Heart right ventricle (tissue), 16 donors: Measurements from ENCODE around the gene TRIP11. TPM values are rescaled to one million over a fixed set of nuclear protein-coding genes. Genes with fewer than 3 reads are reported as not detected.
A peak's percentile ranks its signal among the peaks of the same experiment; 100 is the strongest.

Experiments used
- ATAC-seq, 8 donors: fragments of 200-7000 bp; cut with Tn5 transposase; one replicate each; pipeline ENCODE4 v1.9.1; 2020; ENCODE audit warnings: mild to moderate bottlenecking in 8 of 8, moderate library complexity in 8 of 8, moderate number of reproducible peaks in 1 of 8
- DNase-seq, 2 donors: peaks; one replicate each; pipeline ENCODE4 v3.0.0-alpha.2; 2020
- H3K27ac ChIP-seq, 10 donors: fragments of 200-600 bp; sonication (generic) in 2 of 10; one replicate each; pipeline versions ENCODE4 v1.5.0 to v1.8.0; 2020 to 2022; ENCODE audit warnings: mild to moderate bottlenecking in 3 of 10
- H3K27me3 ChIP-seq, 7 donors: fragments of 200-600 bp; one replicate each; pipeline ENCODE4 v1.8.0; 2021 to 2022; ENCODE audit warnings: mild to moderate bottlenecking in 2 of 7
- H3K36me3 ChIP-seq, 9 donors: fragments of 200-600 bp; sonication (generic) in 1 of 9; one replicate each; pipeline versions ENCODE4 v1.5.0 to v1.8.0; 2020 to 2022; ENCODE audit warnings: mild to moderate bottlenecking in 2 of 9
- H3K4me1 ChIP-seq, 9 donors: fragments of 200-600 bp; sonication (generic) in 1 of 9; one replicate each; pipeline versions ENCODE4 v1.5.0 to v1.8.0; 2020 to 2022; ENCODE audit warnings: mild to moderate bottlenecking in 4 of 9
- H3K4me3 ChIP-seq, 10 donors: fragments of 200-600 bp; sonication (generic) in 2 of 10; one replicate each; pipeline versions ENCODE4 v1.5.0 to v1.8.0; 2020 to 2022; ENCODE audit warnings: mild to moderate bottlenecking in 7 of 10, moderate library complexity in 2 of 10
- H3K9me3 ChIP-seq, 11 donors: fragments of 200-600 bp in 10 of 11; sonication (generic) in 2 of 11; one replicate each; pipeline versions ENCODE4 v1.5.0 to v1.8.0; 2013 to 2022; ENCODE audit warnings: mild to moderate bottlenecking in 2 of 11, control low read depth in 1 of 11, moderate library complexity in 1 of 11
- WGBS, 2 donors: extraction: QIAGEN DNeasy Blood & Tissue Kit; methylation state at CpG; one replicate each; pipeline ENCODE4 v1.1.7; 2013; ENCODE audit warnings: inconsistent platforms in 1 of 2; 5-methylcytosine and 5-hydroxymethylcytosine counted together
- intact Hi-C, 10 donors: fragments of 100-400 bp; cut with DNase I; formaldehyde crosslinking; loops; one replicate each; pipeline versions ENCODE4 v1.11.1 to v1.14.2; 2022
- polyA plus RNA-seq, 2 donors: library from polyadenylated mRNA; stranded (reverse); fragments of 200-250 nt; gene quantifications; one replicate each; pipeline ENCODE4 v1.2.3, GENCODE V29; 2013
- total RNA-seq, 10 donors: library from RNA; stranded (reverse); fragmentation: NEBNext Ultra II Directional in 3 of 10; extraction: Animal tissue kit (Norgen Biotek cat#: 25700) in 3 of 10; gene quantifications; one replicate each; pipeline versions ENCODE4 v1.2.1 to v1.2.4, GENCODE V29; 2021 to 2023
- TF ChIP-seq, protein P1 (sequence below), 9 donors: fragments of 200-600 bp; sonication (generic) in 2 of 9; IDR thresholded peaks; one replicate each; pipeline versions ENCODE4 v1.5.0 to v1.8.0; 2021 to 2022; ENCODE audit warnings: antibody characterized with exemption in 9 of 9, mild to moderate bottlenecking in 5 of 9, moderate library complexity in 1 of 9
- donor health status: Arrhythmogenic right ventricular cardiomyopathy.
- donor health status: ischemic (EF 13 %, LVEDD 7.1; RV severe dilation, severe dysfunction).
- donor health status: healthy with polysubstance abuse.
- donor health status: DM: no; HTN: yes; CAD: no.
- donor health status: DM: no; HTN: no; CAD: no.
- donor health status: ischemic (EF 25% LVEDD 6.9; RV normal size, moderate dysfunction).
- donor health status: ischemic (EF 25% LVEDD 5.7; RV mildly dilated, moderate dysfunction).
- donor health status: healthy.
- donor health status: DM: yes; HTN: yes; CAD: no.
- donor health status: Ischemic cardiomyopathy.
- donor health status: ischemic (EF 35%, LVEDD 5.7; RV mildly dilated, moderate dysfunction).
- donor health status: nonischemic (EF 11% LVEDD 7.7; RV severe dilation, severe dysfunction).
- donor health status: DM: yes; HTN: yes; CAD: no.
- donor health status: PGD.
- donor health status: ischemic (EF 29% LVEDD 5.4; RV normal size, mild dysfunction).
- donor health status: nonischemic (EF 23%, LVEDD 6.1; RV moderate dilation, normal function).

Gene TRIP11
- total and polyA plus RNA-seq, 12 donors: 4.0 to 73.3 (median 56.5) TPM

DNA sequence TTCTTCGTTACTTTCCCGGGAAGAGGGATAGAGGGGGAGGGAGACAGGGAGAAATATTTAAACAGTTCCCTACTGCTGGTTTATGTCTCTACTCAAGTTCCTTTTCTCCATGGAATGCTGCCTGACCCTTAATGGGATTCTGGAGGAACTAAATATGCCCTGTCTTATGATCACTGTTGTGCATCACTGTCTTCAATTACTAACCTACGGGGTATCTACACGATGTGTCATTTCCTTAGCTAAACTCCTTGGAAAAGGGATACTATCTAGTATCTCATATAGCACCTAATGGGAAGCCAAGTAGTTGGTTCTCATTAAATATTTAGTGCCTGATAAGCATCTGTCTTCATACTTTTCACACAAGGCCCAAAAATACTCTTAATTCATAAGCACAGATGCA lies 54.9 kb downstream of the TRIP11 start:
- WGBS, 2 donors: 81 to 88% methylated on average over 4 of the region's 4 CpGs
- no peak for ATAC-seq
- DNase-seq: no peak
- peaks cover 0 to 86% (median 26%) of the 10 kb centered on the region in 9 donors for H3K36me3 ChIP-seq
- peaks cover 0 to 31% (median 19%) of the 10 kb centered on the region in 9 donors for H3K4me1 ChIP-seq
- no peaks in the 10 kb centered on the region for H3K9me3 ChIP-seq
- no peaks in the 10 kb centered on the region for H3K27me3 ChIP-seq
- intact Hi-C loops: no loop called here
- TF ChIP-seq, protein P1, sequence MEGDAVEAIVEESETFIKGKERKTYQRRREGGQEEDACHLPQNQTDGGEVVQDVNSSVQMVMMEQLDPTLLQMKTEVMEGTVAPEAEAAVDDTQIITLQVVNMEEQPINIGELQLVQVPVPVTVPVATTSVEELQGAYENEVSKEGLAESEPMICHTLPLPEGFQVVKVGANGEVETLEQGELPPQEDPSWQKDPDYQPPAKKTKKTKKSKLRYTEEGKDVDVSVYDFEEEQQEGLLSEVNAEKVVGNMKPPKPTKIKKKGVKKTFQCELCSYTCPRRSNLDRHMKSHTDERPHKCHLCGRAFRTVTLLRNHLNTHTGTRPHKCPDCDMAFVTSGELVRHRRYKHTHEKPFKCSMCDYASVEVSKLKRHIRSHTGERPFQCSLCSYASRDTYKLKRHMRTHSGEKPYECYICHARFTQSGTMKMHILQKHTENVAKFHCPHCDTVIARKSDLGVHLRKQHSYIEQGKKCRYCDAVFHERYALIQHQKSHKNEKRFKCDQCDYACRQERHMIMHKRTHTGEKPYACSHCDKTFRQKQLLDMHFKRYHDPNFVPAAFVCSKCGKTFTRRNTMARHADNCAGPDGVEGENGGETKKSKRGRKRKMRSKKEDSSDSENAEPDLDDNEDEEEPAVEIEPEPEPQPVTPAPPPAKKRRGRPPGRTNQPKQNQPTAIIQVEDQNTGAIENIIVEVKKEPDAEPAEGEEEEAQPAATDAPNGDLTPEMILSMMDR (IDR thresholded peaks at IDR 0.05): no peak
- H3K4me3 ChIP-seq: no peak overlapping the region
- H3K27ac ChIP-seq: no peak overlapping the region

DNA sequence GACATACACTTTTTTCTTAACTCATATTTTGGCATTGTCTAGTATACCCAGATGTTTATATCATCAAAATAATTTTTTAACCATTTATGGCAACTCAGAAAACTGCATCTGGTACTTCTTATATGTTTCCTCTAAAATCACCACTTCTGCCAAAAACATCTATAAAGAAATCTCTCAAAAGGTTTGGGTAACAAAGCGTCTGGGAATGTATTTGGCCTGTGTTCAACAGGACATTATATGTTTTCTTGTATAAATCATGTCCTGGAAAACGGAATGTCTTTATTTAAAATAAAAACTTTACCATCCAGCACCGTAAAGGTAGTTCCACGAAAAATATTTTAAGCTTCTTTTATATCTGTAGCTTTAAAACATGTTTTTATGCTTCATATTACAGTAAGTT lies 56.3 kb downstream of the TRIP11 start:
- H3K9me3 ChIP-seq: no peaks in the 10 kb centered on the region
- H3K4me1 ChIP-seq: peaks cover 0 to 34% (median 19%) of the 10 kb centered on the region in 9 donors

DNA sequence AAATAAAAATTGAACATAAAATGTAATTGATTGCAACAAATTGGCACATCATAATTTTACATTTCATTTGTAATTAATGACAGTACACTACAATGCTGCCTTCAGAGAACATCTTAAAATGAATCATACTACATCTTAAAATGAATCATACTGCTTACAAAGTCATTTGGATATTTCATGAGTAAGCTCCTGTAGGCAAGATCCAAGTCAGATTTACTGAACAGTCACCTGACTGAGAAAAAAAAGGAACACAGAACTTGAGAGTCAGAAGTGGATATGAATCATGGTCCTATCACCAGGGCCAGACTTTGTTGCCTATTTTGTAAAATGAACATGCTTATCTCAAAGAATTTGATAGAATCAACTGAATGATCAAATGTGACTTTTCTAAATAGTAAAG lies 59.7 kb downstream of the TRIP11 start:
- H3K27me3 ChIP-seq: no peaks in the 10 kb centered on the region
- no peak overlapping the region for H3K4me3 ChIP-seq
- intact Hi-C loops: no loop called here
- peak overlapping the region in 1 of 10 donors; percentile 17 for H3K27ac ChIP-seq
- no peaks in the 10 kb centered on the region for H3K9me3 ChIP-seq
- no peak for DNase-seq
- ATAC-seq: peak in 3 of 8 donors; percentile 30 to 86 (median 55)
- peaks cover 0 to 72% (median 4%) of the 10 kb centered on the region in 9 donors for H3K36me3 ChIP-seq
- TF ChIP-seq, protein P1 (IDR thresholded peaks at IDR 0.05): no peak
- H3K4me1 ChIP-seq: peaks cover 0 to 22% (median 7%) of the 10 kb centered on the region in 9 donors

More for the DNA sequence above, 56.3 kb downstream of the TRIP11 start:
- H3K36me3 ChIP-seq: peaks cover 0 to 76% (median 21%) of the 10 kb centered on the region in 9 donors
- 59 to 69% methylated on average over 4 of the region's 4 CpGs for whole genome bisulfite sequencing, 2 donors
- ATAC-seq (no peak), DNase-seq (no peak)
- TF ChIP-seq, protein P1 (IDR thresholded peaks at IDR 0.05): no peak
- intact Hi-C loops: no loop called here
- H3K27ac ChIP-seq: no peak overlapping the region
- H3K27me3 ChIP-seq: no peaks in the 10 kb centered on the region
- no peak overlapping the region for H3K4me3 ChIP-seq

DNA sequence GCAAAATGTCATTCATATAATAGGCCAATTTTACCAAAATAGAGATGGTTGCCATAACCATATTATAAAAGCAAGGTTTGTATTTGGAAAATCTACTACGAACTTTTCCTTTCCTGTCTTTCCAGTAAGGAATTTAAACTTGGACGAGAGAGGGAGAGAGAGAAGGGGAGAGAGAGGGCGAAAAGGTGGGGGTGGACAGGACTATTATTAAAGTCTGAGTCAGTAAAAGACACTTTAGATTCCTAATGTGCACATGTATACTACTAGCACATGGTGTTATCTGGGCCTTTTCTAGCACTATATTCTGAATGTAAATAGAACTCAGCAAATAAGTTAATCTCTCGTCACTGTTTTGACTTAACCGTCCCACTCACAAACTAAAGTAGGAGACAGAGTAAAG lies 62.0 kb downstream of the TRIP11 start:
- Histone ChIP-seq H3K4me3 (no peak overlapping the region), H3K27me3 (no peaks in the 10 kb centered on the region), H3K4me1 (peaks cover 0 to 19% (median 5%) of the 10 kb centered on the region in 9 donors), H3K36me3 (peaks cover 0 to 75% (median 15%) of the 10 kb centered on the region in 9 donors), H3K9me3 (no peaks in the 10 kb centered on the region), H3K27ac (peak overlapping the region in 5 of 10 donors; percentile 9 to 51 (median 36))
- intact Hi-C loops: no loop called here
- peak in 7 of 8 donors; percentile 55 to 96 (median 88) for ATAC-seq
- DNase-seq: peak in 1 of 2 donors; percentile 5
- TF ChIP-seq, protein P1 (IDR thresholded peaks at IDR 0.05): no peak
- WGBS, 2 donors: 62 to 76% methylated on average over 5 of the region's 5 CpGs
